PFSK-1 (cell line): Measurements from ENCODE around the gene NSMCE1.

Source experiments
- REST ChIP-seq, 2 experiments: IDR thresholded peaks; 2 replicates each; pipeline versions ENCODE4 v1.6.1 to v1.8.0; 2011 to 2012; ENCODE audit warnings: low read depth in 2 of 2, low read length in 2 of 2, control low read depth in 1 of 2, inconsistent platforms in 1 of 2, mild to moderate bottlenecking in 1 of 2, moderate library complexity in 1 of 2; ENCODE audit not compliant: insufficient read depth in 1 of 2
- SIN3A ChIP-seq: IDR thresholded peaks from 2 replicates; pipeline ENCODE4 v1.6.1; 2012; ENCODE audit warnings: mild to moderate bottlenecking, low read length, moderate library complexity, borderline replicate concordance; ENCODE audit not compliant: insufficient read depth

GRCh38 chr16:27308792-27309191 is 40.2 kb upstream of the NSMCE1 start:
- TF ChIP-seq SIN3A (no peak), REST (IDR thresholded peaks at IDR 0.05; ENCODE audit: insufficient read depth in 1 of 2, low read depth in 2 of 2, low read length in 2 of 2) (no peak)
